ENCODE results near the gene ARPC1B. TPM values are rescaled to one million over a fixed set of nuclear protein-coding genes. Genes with fewer than 3 reads are reported as not detected.
A peak's percentile ranks its signal among the peaks of the same experiment; 100 is the strongest.

Gene ARPC1B
- total and polyA plus RNA-seq, 9 of the 15 experiments (the other 6 are each of a cell fraction or from before 2014, with no cell fraction given): 6.7 to 357 (median 211) TPM

DNA sequence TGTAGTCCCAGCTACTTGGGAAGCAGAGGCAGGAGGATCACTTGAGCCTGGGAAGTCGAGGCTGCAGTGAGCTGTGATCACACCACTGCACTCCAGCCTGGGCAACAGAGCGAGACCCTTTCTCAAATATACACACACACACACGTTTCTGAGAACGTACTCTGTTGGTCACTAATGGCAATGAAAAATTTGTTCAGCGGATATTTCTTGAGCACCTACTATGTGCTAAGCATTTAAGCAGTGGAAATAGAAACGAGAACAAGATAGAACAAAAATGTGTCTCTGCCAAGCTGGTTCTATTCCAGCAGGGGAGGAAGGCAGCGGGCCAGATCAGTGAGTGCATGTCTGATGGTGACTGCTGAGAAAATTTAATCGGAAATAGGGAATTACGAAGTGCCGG is 8.7 kb downstream of the ARPC1B start:
- no peak for TF ChIP-seq SIX5 (IDR thresholded peaks at IDR 0.05; ENCODE audit: borderline replicate concordance in 1 of 2, insufficient read depth in 1 of 2, low read depth in 1 of 2, low read length in 2 of 2)
- TF ChIP-seq ZKSCAN1 (IDR thresholded peaks at IDR 0.05; ENCODE audit: low read depth, low read length): peak; percentile 90
- TF ChIP-seq POLR2A (conservative IDR thresholded peaks at IDR 0.05): 0 out of 2 replicates have a peak, but pooled peaks have one; percentile 17
- TF ChIP-seq ZNF121 (CRISPR knock-in tag; conservative IDR thresholded peaks at IDR 0.05): 0 out of 2 replicates have a peak, but pooled peaks have one; percentile 36
- TF ChIP-seq, protein P1, sequence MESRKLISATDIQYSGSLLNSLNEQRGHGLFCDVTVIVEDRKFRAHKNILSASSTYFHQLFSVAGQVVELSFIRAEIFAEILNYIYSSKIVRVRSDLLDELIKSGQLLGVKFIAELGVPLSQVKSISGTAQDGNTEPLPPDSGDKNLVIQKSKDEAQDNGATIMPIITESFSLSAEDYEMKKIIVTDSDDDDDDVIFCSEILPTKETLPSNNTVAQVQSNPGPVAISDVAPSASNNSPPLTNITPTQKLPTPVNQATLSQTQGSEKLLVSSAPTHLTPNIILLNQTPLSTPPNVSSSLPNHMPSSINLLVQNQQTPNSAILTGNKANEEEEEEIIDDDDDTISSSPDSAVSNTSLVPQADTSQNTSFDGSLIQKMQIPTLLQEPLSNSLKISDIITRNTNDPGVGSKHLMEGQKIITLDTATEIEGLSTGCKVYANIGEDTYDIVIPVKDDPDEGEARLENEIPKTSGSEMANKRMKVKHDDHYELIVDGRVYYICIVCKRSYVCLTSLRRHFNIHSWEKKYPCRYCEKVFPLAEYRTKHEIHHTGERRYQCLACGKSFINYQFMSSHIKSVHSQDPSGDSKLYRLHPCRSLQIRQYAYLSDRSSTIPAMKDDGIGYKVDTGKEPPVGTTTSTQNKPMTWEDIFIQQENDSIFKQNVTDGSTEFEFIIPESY (CRISPR knock-in tag; IDR thresholded peaks at IDR 0.05): peak; percentile 70; the same call in 1 of the 2 replicates
- TF ChIP-seq, protein P2, sequence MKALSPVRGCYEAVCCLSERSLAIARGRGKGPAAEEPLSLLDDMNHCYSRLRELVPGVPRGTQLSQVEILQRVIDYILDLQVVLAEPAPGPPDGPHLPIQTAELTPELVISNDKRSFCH (CRISPR knock-in tag; IDR thresholded peaks at IDR 0.05): no peak
- TF ChIP-seq, protein P2 (tag; IDR thresholded peaks at IDR 0.05): no peak
- TF ChIP-seq, protein P3, sequence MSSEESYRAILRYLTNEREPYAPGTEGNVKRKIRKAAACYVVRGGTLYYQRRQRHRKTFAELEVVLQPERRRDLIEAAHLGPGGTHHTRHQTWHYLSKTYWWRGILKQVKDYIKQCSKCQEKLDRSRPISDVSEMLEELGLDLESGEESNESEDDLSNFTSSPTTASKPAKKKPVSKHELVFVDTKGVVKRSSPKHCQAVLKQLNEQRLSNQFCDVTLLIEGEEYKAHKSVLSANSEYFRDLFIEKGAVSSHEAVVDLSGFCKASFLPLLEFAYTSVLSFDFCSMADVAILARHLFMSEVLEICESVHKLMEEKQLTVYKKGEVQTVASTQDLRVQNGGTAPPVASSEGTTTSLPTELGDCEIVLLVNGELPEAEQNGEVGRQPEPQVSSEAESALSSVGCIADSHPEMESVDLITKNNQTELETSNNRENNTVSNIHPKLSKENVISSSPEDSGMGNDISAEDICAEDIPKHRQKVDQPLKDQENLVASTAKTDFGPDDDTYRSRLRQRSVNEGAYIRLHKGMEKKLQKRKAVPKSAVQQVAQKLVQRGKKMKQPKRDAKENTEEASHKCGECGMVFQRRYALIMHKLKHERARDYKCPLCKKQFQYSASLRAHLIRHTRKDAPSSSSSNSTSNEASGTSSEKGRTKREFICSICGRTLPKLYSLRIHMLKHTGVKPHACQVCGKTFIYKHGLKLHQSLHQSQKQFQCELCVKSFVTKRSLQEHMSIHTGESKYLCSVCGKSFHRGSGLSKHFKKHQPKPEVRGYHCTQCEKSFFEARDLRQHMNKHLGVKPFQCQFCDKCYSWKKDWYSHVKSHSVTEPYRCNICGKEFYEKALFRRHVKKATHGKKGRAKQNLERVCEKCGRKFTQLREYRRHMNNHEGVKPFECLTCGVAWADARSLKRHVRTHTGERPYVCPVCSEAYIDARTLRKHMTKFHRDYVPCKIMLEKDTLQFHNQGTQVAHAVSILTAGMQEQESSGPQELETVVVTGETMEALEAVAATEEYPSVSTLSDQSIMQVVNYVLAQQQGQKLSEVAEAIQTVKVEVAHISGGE (CRISPR knock-in tag; IDR thresholded peaks at IDR 0.05): no peak
- Histone ChIP-seq H3K4me1 (replicated peaks in 1 of 2; ENCODE audit: control insufficient read depth in 2 of 2, insufficient read depth in 2 of 2, low read length in 2 of 2) (peaks cover 24 to 51% of the 10 kb centered on the region in 2 experiments), H3K27ac (ENCODE audit: extremely low read depth, low read depth, low read length) (no peak overlapping the region), H3K27me3 (ENCODE audit: control insufficient read depth in 2 of 2, insufficient read depth in 2 of 2, low read length in 2 of 2) (no peaks in the 10 kb centered on the region), H2AFZ (ENCODE audit: low read depth, low read length) (no peak overlapping the region), H3K9me3 (replicated peaks; ENCODE audit: control insufficient read depth, insufficient read depth, low read depth, low read length) (no peaks in the 10 kb centered on the region), H3K79me2 (ENCODE audit: control insufficient read depth, insufficient read depth, low read length) (peaks cover 57% of the 10 kb centered on the region), H4K20me1 (replicated peaks; ENCODE audit: control insufficient read depth, insufficient read depth, low read length) (peaks cover 31% of the 10 kb centered on the region), H3K4me3 (no peak overlapping the region), H3K4me2 (ENCODE audit: insufficient read depth, low read length) (no peak overlapping the region), H3K9me1 (ENCODE audit: control insufficient read depth, insufficient read depth, low read length) (peaks cover 6% of the 10 kb centered on the region), H3K9ac (ENCODE audit: insufficient read depth in 1 of 2, low read depth in 2 of 2, low read length in 2 of 2) (no peak overlapping the region), H3K36me3 (ENCODE audit: control insufficient read depth, insufficient read depth, low read length) (peaks cover 72% of the 10 kb centered on the region; the same call in 2 of the 3 replicates)
- 95% methylated on average over 10 of the region's 10 CpGs for WGBS (ENCODE audit: insufficient coverage, low coverage, missing lambda C conversion rate)
- ChIA-PET CTCF (ENCODE audit: low intra/inter-chr PET ratio) (interaction anchor here (0.6 kb wide), 1 partner anchor 21 kb away, joined by 3 read pairs; no protein-coding TSS in a partner anchor), POLR2A (no interaction called here)
- ATAC-seq: no peak
- intact Hi-C loops (cut with micrococcal nuclease): no loop called here
- no peak for DNase-seq (ENCODE audit: extremely low read depth in 1 of 4, low spot score in 3 of 4)
- in situ Hi-C loops (cut with MboI): no loop called here
- FAIRE-seq: no peak
- no TSS peak for BruUV-seq (replicated peaks)

Measured in K562 (cell line).